Suprapubic skin (tissue), 4 donors: ENCODE measurements around the gene ELP6.

Experiments
- CTCF ChIP-seq, 2 donors: fragments of 200-600 bp in 1 of 2; fragments of 450-650 bp in 1 of 2; sonication (generic) in 1 of 2; IDR thresholded peaks; one replicate each; pipeline ENCODE4 v1.5.1; 2016 to 2019; ENCODE audit warnings: antibody characterized with exemption in 2 of 2, mild to moderate bottlenecking in 1 of 2, moderate library complexity in 1 of 2
- EP300 ChIP-seq: sonication (generic); formaldehyde crosslinking; IDR thresholded peaks from one replicate; pipeline ENCODE4 v1.6.1; 2017; ENCODE audit warnings: antibody characterized with exemption
- POLR2AphosphoS5 ChIP-seq, 3 donors: sonication (generic); formaldehyde crosslinking; IDR thresholded peaks; one replicate each; pipeline ENCODE4 v1.6.1; 2017; ENCODE audit warnings: antibody characterized with exemption in 3 of 3

- TF ChIP-seq CTCF (IDR thresholded peaks at IDR 0.05), result no peak
- TF ChIP-seq POLR2AphosphoS5 (IDR thresholded peaks at IDR 0.05), result no peak
- TF ChIP-seq EP300, result no peak
Measured at GRCh38 chr3:47515100-47515499, 1.6 kb upstream of the ELP6 start.
